Eye (tissue), 1 donor: ENCODE data around the gene FBXW7.

Experiments used
- DNase-seq: peaks from one replicate; pipeline ENCODE4 v3.0.0-alpha.2; 2015

FBXW7 gene

GRCh38 chr4:152509595-152510225 is 26.2 kb downstream of the FBXW7 start:
- no peak for DNase-seq

GRCh38 chr4:152508818-152509217 is 27.1 kb downstream of the FBXW7 start:
- DNase-seq, result no peak

DNA sequence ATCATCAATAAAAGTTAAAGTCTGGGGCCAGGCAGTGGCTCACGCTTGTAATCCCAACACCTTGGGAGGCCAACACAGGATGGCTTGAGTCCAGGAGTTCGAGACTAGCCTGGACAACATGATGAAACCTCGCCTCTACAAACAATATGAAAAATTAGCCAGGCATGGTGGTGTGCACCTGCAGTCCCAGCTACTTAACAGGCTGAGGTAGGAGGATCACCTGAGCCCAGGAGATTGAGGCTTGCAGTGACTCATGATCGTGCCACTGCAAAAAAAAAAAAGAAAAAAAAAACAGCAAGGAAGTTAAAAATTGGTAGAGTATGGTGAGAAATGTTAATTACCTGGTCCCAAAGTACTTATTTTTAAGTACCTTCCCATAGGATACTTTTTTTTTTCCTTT is 27.5 kb downstream of the FBXW7 start:
- DNase-seq, result no peak

GRCh38 chr4:152503653-152504290 is 32.1 kb downstream of the FBXW7 start:
- DNase-seq, result no peak

- DNase-seq, result no peak
Observed at GRCh38 chr4:152501846-152502536, 33.9 kb downstream of the FBXW7 start.

GRCh38 chr4:152500800-152501434 is 35.0 kb downstream of the FBXW7 start:
- DNase-seq, result peak; percentile 95

- DNase-seq, result no peak
Observed at GRCh38 chr4:152500275-152500674, 35.6 kb downstream of the FBXW7 start.

GRCh38 chr4:152499344-152499743 is 36.5 kb downstream of the FBXW7 start:
- no peak for DNase-seq

GRCh38 chr4:152494020-152494419 is 41.9 kb downstream of the FBXW7 start:
- DNase-seq, result no peak

DNA sequence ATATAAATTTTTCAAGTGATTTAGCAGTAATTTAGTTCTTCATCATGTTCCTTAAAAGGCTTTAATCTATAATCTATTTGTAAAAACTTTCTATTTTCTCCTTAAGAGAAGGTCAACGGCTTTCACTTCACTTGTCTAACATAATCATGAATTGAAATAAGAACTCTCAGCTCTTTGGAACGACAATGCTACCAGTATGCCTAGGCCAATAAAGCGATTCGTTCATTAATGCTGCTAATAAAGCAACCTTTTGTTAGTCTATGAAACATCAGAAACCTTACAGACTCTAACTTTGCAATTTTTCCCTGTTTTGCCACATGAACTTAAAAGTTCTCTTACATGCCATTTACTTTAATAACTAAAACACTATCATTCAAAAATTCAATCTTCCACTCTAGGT is 47.6 kb downstream of the FBXW7 start:
- peak; percentile 14 for DNase-seq

DNA sequence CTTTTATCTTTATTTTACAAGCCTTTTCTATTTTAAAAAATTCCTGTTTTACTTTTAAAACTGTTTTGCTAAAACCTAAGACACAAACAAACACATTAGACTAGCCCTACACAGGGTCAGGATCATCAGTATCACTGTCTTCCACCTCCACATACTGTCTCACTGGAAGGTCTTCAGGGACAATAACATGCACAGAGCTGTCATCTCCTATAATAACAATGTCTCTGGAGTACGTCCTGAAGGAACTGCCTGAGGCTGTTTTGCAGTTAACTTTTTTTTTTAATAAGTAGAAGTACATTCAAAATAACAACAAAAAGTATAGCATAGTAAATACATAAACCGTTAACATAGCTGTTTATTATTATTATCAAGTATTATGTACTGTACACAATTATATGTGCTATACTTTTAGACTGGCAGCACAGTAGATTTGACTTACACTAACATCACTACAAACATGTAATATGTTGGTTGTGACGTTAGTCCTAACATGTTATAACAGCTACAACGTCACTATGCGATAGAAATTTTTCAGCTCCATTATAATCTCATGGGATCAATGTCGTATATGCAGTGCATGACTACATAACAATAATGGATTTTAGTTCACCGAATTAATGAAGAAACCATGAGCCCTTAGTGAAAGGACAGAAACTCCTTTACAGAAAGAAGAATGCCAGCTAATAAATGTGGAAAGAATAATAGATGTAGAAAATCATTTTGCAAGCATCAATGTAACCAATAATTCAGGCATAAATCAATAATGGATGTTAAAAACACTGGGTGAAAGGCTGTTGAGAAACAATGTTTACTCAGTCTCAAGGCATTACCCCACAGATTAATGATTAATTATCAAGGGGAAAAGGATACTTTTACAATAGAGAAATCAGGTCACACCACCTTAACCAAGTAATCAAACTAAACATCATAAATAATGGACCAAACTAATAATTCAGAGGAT is 49.2 kb downstream of the FBXW7 start:
- peak; percentile 70 for DNase-seq

DNA sequence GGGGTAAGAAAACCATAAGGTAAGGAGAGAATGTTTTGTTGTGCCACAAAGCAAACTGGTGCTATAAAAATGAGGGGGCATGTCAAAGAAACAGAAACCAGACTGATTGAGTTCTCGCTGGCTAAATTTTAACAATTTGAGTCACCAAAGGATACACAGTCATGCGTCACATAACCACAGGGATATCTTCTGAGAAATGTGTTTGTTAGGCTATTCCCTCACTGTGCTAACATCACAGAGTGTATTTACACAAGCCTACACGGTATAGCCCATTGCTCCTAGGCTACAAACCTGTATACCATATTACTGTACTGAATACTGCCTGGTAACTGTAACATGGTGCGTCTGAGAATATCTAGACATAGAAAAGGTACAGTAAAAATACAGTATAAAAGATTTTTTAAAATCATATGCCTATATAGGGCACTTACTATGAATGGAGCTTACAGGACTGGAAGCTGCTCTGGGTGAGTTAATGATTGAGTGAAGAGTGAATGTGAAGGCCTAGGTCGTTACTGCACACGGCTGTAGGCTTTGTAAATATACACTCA is 50.1 kb downstream of the FBXW7 start:
- no peak for DNase-seq

- no peak for DNase-seq
Observed at GRCh38 chr4:152482211-152482610, 53.7 kb downstream of the FBXW7 start.

- DNase-seq, result no peak
Observed at GRCh38 chr4:152480901-152481300, 55.0 kb downstream of the FBXW7 start.

DNA sequence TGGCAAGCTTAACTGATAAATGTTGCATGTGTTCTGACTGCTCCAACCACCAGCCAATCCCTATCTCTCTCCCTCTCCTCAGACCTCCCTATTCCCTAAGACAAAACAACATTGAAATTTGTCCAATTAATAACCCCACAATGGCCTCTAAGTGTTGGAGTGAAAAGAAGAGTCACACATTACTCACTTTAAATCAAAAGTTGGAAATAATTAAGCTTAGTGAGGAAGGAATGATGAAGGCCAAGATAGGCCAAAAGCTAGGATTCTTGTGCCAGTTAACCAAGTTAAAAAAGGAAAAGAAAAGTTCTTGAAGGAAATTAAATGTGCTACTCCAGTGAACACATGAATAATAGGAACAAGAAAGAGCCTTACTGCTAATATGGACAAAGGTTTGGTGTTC is 55.6 kb downstream of the FBXW7 start:
- no peak for DNase-seq

GRCh38 chr4:152479428-152480026 is 56.4 kb downstream of the FBXW7 start:
- DNase-seq, result no peak

DNA sequence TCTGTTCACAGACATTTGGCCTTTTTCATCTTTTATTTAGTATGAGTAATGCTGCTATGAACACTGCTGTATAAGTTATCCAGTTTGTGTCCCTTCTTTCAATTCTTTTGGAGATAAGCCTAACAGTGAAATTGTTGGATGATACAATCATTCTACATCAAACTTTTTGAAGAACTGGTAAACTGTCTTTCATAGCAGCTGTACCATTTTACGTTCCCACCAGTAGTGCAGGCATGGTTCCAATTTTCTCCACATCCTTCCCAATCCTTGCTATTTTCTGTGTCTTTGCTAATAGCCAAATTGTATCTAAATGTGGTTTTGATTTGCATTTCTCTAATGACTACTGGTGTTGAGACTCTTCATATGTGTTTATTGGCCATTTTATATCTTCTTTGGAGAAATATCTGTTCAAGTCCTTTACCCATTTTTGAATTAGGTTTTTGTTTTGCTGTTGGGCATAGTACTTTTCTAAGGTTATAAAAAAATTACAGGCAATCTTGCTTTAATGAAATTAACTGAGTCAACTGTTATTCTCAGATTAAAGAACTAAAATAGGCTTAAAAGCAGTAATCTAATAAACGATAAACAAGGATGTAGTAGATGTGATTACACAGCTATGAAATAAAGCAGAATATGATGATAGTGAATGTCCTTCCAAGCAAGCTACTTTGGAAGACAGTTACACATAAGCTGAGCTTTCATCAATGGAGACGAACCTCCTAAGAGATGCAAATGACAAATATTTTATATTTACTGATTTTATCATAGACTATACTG is 57.2 kb downstream of the FBXW7 start:
- DNase-seq, result no peak

DNA sequence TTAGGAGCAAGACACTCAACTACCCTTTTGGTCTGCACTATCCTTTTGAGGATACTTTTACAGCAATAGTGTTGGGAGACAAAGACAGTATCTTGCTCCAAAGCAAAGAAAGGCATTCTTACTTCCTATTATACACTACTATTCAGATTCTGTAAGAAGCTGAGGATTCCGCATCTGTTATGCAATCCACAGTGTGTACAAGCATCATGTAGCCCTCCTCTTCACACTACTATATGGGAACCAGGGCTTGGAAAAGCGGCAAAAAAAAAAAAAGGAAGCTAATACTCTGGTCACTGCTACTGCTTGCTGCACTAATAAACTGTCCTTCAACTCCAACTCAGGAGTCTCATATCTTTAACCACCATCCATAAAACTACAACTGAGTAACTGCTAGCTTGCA is 59.1 kb downstream of the FBXW7 start:
- no peak for DNase-seq

DNA sequence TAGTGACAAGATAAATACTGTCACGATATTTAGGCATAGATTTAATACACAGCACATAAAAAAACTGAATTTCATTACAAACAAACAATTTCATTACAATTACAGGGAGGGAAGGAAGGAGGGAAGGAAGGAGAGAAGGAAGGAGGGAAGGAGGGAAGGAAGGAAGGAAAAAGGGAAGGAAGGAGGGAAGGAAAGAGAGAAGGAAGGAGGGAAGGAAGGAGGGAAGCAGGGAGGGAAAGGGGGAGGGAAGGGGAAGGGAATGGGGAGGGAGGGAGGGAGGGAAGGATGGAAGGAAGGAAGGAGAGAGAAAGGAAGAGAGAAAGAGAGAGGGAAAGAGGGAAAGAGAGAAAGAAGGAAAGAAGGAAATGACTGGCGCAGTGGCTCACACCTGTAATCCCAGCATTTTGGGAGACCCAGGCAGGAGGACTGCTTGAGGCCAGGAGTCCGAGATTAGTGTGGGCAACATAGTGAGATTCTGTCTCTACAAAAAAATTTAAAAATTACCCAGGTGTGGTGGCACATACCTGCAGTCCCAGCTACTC is 64.6 kb downstream of the FBXW7 start:
- no peak for DNase-seq

GRCh38 chr4:152468408-152468807 is 67.5 kb downstream of the FBXW7 start:
- DNase-seq, result no peak

- DNase-seq, result no peak
Observed at GRCh38 chr4:152467101-152467500, 68.8 kb downstream of the FBXW7 start.
